Gastroesophageal sphincter (tissue), 4 donors: ENCODE data around the gene TAS2R10. TPM values are rescaled to one million over a fixed set of nuclear protein-coding genes. Genes with fewer than 3 reads are reported as not detected.
"Not testable (repeated sequence)": the region's sequence is repeated elsewhere in the genome, so short reads cannot be mapped to it uniquely, and the experiment has no call there.

ENCODE experiments used
- ATAC-seq: fragments of 150-250 bp; one replicate; pipeline ENCODE4 v1.9.1; 2016; ENCODE audit warnings: mild to moderate bottlenecking, moderate library complexity
- H3K27ac ChIP-seq, 4 donors: fragments of 200-600 bp; sonication (generic) in 3 of 4; 1 replicate in 3 of 4; 2 replicates in 1 of 4; pipeline ENCODE4 v1.5.1; 2016 to 2019
- H3K27me3 ChIP-seq: fragments of 200-600 bp; sonication (generic); one replicate; pipeline ENCODE4 v1.5.1; 2019
- H3K36me3 ChIP-seq, 2 donors: fragments of 200-600 bp; sonication (generic); one replicate each; pipeline ENCODE4 v1.5.1; 2019; ENCODE audit warnings: control low read depth in 1 of 2
- H3K4me1 ChIP-seq, 3 donors: fragments of 200-600 bp; sonication (generic); 1 replicate in 2 of 3; 2 replicates in 1 of 3; pipeline ENCODE4 v1.5.1; 2016 to 2019; ENCODE audit warnings: control low read depth in 2 of 3
- H3K4me3 ChIP-seq, 2 donors: fragments of 200-600 bp; sonication (generic); one replicate each; pipeline ENCODE4 v1.5.1; 2019; ENCODE audit warnings: mild to moderate bottlenecking in 1 of 2, moderate library complexity in 1 of 2
- H3K9me3 ChIP-seq, 3 donors: fragments of 200-600 bp; sonication (generic); one replicate each; pipeline ENCODE4 v1.5.1; 2017 to 2019; ENCODE audit warnings: control low read depth in 2 of 3
- CTCF ChIP-seq, 4 experiments: fragments of 200-600 bp in 2 of 4; fragments of 450-650 bp in 2 of 4; sonication (generic) in 1 of 4; IDR thresholded peaks; one replicate each; pipeline ENCODE4 v1.5.1; 2017 to 2019; ENCODE audit warnings: antibody characterized with exemption in 4 of 4, mild to moderate bottlenecking in 2 of 4, moderate library complexity in 2 of 4
- EP300 ChIP-seq: sonication (generic); formaldehyde crosslinking; IDR thresholded peaks from one replicate; pipeline ENCODE4 v1.6.1; 2017; ENCODE audit warnings: antibody characterized with exemption, mild to moderate bottlenecking
- POLR2A ChIP-seq, 2 donors: fragments of 450-650 bp; IDR thresholded peaks; one replicate each; pipeline ENCODE4 v1.6.1; 2017; ENCODE audit warnings: antibody characterized with exemption in 2 of 2, mild to moderate bottlenecking in 2 of 2, moderate library complexity in 1 of 2
- POLR2AphosphoS5 ChIP-seq: sonication (generic); formaldehyde crosslinking; IDR thresholded peaks from one replicate; pipeline ENCODE4 v1.6.1; 2017; ENCODE audit warnings: antibody characterized with exemption
- WGBS, 2 donors: methylation state at CpG; one replicate each; pipeline ENCODE4 v1.1.5; 2018; ENCODE audit warnings: low coverage in 1 of 2; 5-methylcytosine and 5-hydroxymethylcytosine counted together
- total RNA-seq, 4 donors: library from RNA; depleted of rRNA; stranded (reverse); fragments of >200 nt; gene quantifications; one replicate each; pipeline ENCODE4 v1.1.0, GENCODE V29; 2016

Gene TAS2R10
- total RNA-seq, 4 donors from 2014 or later: 0.78 TPM; not detected in 3

GRCh38 chr12:10810068-10810467 is 16.1 kb downstream of the TAS2R10 start, which contains the start of gene TAS2R9:
Gene TAS2R9 (minus strand): TSS chr12:10810168. CDS start chr12:10810075, 93 bp downstream.
- Histone ChIP-seq H3K4me3 (no peak within 1 kb of the TSS), H3K36me3 (no peaks in the 10 kb centered on the region), H3K4me1 (no peaks in the 10 kb centered on the region), H3K27me3 (no peaks in the 10 kb centered on the region), H3K9me3 (no peaks in the 10 kb centered on the region), H3K27ac (no peak within 1 kb of the TSS)
- TF ChIP-seq EP300 (no peak), CTCF (IDR thresholded peaks at IDR 0.05) (no peak), POLR2A (IDR thresholded peaks at IDR 0.05) (no peak)
- ATAC-seq: no peak

- no peak within 1 kb of the TSS for H3K27ac ChIP-seq
- no peak for TF ChIP-seq POLR2A (IDR thresholded peaks at IDR 0.05)
- no peak for TF ChIP-seq POLR2AphosphoS5
- no peak for TF ChIP-seq EP300
- no peak for TF ChIP-seq CTCF (IDR thresholded peaks at IDR 0.05)
- no peaks in the 10 kb centered on the region for H3K27me3 ChIP-seq
- no peak for ATAC-seq
- H3K9me3 ChIP-seq: no peaks in the 10 kb centered on the region
- 60 to 70% methylated on average over 1 of the region's 1 CpG for WGBS, 2 donors
- no peaks in the 10 kb centered on the region for H3K4me1 ChIP-seq
- H3K4me3 ChIP-seq: no peak within 1 kb of the TSS
- H3K36me3 ChIP-seq: no peaks in the 10 kb centered on the region
These were observed 19.0 kb downstream of the TAS2R10 start, which contains the start of gene TAS2R8 for GRCh38 chr12:10807186-10807585. Gene TAS2R8 (minus strand): TSS chr12:10807286. CDS start chr12:10806980, 306 bp downstream.

- Histone ChIP-seq H3K9me3 (no peaks in the 10 kb centered on the region), H3K27me3 (no peaks in the 10 kb centered on the region), H3K27ac (no peak within 1 kb of the TSS), H3K4me3 (no peak within 1 kb of the TSS), H3K36me3 (no peaks in the 10 kb centered on the region), H3K4me1 (no peaks in the 10 kb centered on the region)
- WGBS, 2 donors: 56 to 76% methylated on average over 3 to 4 of the region's 4 CpGs
- TF ChIP-seq POLR2A (IDR thresholded peaks at IDR 0.05) (no peak), EP300 (no peak), POLR2AphosphoS5 (no peak), CTCF (IDR thresholded peaks at IDR 0.05) (no peak)
- ATAC-seq: no peak
These were observed 23.6 kb downstream of the TAS2R10 start, which contains the start of gene TAS2R7 for GRCh38 chr12:10802587-10802986. Gene TAS2R7 (minus strand): TSS chr12:10802627. CDS start chr12:10802570, 57 bp downstream.

- no peaks in the 10 kb centered on the region for H3K9me3 ChIP-seq
- H3K27me3 ChIP-seq: no peaks in the 10 kb centered on the region
- TF ChIP-seq POLR2A (IDR thresholded peaks at IDR 0.05) (no peak), EP300 (no peak), CTCF (IDR thresholded peaks at IDR 0.05) (no peak), POLR2AphosphoS5 (no peak)
- WGBS, 2 donors: 53 to 67% methylated on average over 5 of the region's 5 CpGs
- H3K4me3 ChIP-seq: no peak overlapping the region
- no peaks in the 10 kb centered on the region for H3K36me3 ChIP-seq
- no peak overlapping the region for H3K27ac ChIP-seq
- ATAC-seq: no peak
- H3K4me1 ChIP-seq: no peaks in the 10 kb centered on the region
These were observed 24.4 kb downstream of the TAS2R10 start for GRCh38 chr12:10801741-10802140.

GRCh38 chr12:10794222-10794621 is 31.9 kb downstream of the TAS2R10 start:
- no peak for TF ChIP-seq POLR2AphosphoS5
- no peak for TF ChIP-seq EP300
- no peak for TF ChIP-seq CTCF (IDR thresholded peaks at IDR 0.05)
- TF ChIP-seq POLR2A (IDR thresholded peaks at IDR 0.05): no peak
- Histone ChIP-seq H3K27ac (no peak overlapping the region), H3K9me3 (no peaks in the 10 kb centered on the region), H3K27me3 (no peaks in the 10 kb centered on the region), H3K4me1 (no peaks in the 10 kb centered on the region), H3K4me3 (no peak overlapping the region), H3K36me3 (no peaks in the 10 kb centered on the region)
- WGBS, 2 donors: 40 to 74% methylated on average over 2 of the region's 2 CpGs
- ATAC-seq: no peak

GRCh38 chr12:10791769-10792168 is 34.4 kb downstream of the TAS2R10 start:
- not testable (repeated sequence) for H3K27me3 ChIP-seq, H3K36me3 ChIP-seq, H3K9me3 ChIP-seq, H3K4me1 ChIP-seq, ATAC-seq, H3K27ac ChIP-seq, H3K4me3 ChIP-seq
- 80% methylated on average over 4 of the region's 4 CpGs; no CpG with 5 or more reads in 1 of the 2 donors for WGBS, 2 donors
